GM12892 (cell line): Measurements from ENCODE around the gene SMYD3.

Experiments used
- POLR2A ChIP-seq: IDR thresholded peaks from 2 replicates; pipeline ENCODE4 v1.6.1; 2011; ENCODE audit warnings: low read depth, low read length, control low read depth
- POLR2AphosphoS5 ChIP-seq: IDR thresholded peaks from 2 replicates; pipeline ENCODE4 v1.6.1; 2011; ENCODE audit warnings: low read depth, low read length, control low read depth

DNA sequence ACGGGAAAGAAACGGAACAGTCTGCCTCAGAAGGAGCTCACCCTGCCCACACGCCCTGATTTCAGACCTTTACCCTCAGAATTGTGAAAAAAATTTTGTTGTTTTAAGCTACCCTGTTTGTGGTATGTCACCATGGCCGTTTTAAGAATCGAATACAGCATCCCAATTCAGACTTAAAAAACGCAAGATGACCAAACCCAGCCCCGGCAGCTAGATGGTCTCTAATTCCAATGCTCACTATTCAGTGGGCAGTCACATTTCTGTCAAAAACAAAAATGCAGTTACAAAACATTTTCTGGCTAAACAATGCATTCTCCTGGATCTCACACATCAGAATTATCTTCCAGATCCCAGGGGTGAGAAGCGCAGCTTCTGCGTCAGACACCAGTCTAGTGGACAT lies 527.5 kb downstream of the SMYD3 start:
- TF ChIP-seq POLR2A (no peak), POLR2AphosphoS5 (no peak)
